K562 (cell line): ENCODE results near the gene SLC25A28. TPM values are rescaled to one million over a fixed set of nuclear protein-coding genes. Genes with fewer than 3 reads are reported as not detected.

Experiments
- ATAC-seq: fragments of 200-7000 bp; cut with Tn5 transposase; 3 replicates; pipeline ENCODE4 v1.9.1; 2020; ENCODE audit warnings: moderate library complexity
- BruUV-seq: library from RNA; stranded (reverse); fragments of 400-500 nt; replicated peaks from 2 replicates; lab custom pipeline; 2021; lab: Mats Ljungman, UMichigan
- CTCF ChIA-PET: fragments of 300-600 bp; formaldehyde crosslinking; extraction: SDS; loops from one replicate; lab custom pipeline; 2021; ENCODE audit warnings: low intra/inter-chr PET ratio; lab: Yijun Ruan, JAX
- POLR2A ChIA-PET: fragments of 300-600, 350-650 bp; sonication (Branson Sonifier 250); formaldehyde crosslinking; extraction: SDS; loops from one replicate; lab custom pipeline; 2021; ENCODE audit warnings: antibody characterized with exemption, inconsistent platforms; lab: Yijun Ruan, JAX
- DNase-seq, 4 experiments: peaks; one replicate each; pipeline versions ENCODE4 v3.0.0 to v3.0.0-alpha.2; 2011 to 2018; ENCODE audit warnings: low spot score in 3 of 4, mixed read lengths in 3 of 4; ENCODE audit errors: extremely low read depth in 1 of 4
- FAIRE-seq: peaks from 2 replicates; lab custom pipeline; 2011; peaks lifted over from hg19 to GRCh38; lab: Jason Lieb, UNC
- H2AFZ ChIP-seq: 2 replicates; pipeline ENCODE4 v1.6.0; 2011; ENCODE audit warnings: low read depth, low read length, control low read depth, inconsistent platforms
- H3K27ac ChIP-seq: fragments of 200-600 bp; 3 replicates; pipeline ENCODE4 v1.8.0; 2011; ENCODE audit warnings: low read depth, mild to moderate bottlenecking, control low read depth, inconsistent platforms, low read length, moderate library complexity, mixed read lengths; ENCODE audit errors: extremely low read depth
- H3K27me3 ChIP-seq, 2 experiments: fragments of 300-600 bp in 1 of 2; 2 replicates in 1 of 2; 3 replicates in 1 of 2; pipeline versions ENCODE4 v1.6.0 to v1.8.0; 2011; ENCODE audit warnings: inconsistent platforms in 2 of 2, low read length in 2 of 2, mild to moderate bottlenecking in 1 of 2, mixed read lengths in 1 of 2, moderate library complexity in 1 of 2; ENCODE audit not compliant: control insufficient read depth in 2 of 2, insufficient read depth in 2 of 2
- H3K36me3 ChIP-seq: fragments of 300-600 bp; 3 replicates; pipeline ENCODE4 v1.8.0; 2011; ENCODE audit warnings: mild to moderate bottlenecking, low read length, inconsistent platforms; ENCODE audit not compliant: control insufficient read depth, insufficient read depth
- H3K4me1 ChIP-seq, 2 experiments: fragments of 200-600 bp in 1 of 2; replicated peaks in 1 of 2; 2 replicates in 1 of 2; 3 replicates in 1 of 2; pipeline versions ENCODE4 v1.5.1 to v1.8.0; 2011; ENCODE audit warnings: inconsistent platforms in 2 of 2, low read length in 2 of 2, mild to moderate bottlenecking in 1 of 2, mixed read lengths in 1 of 2, moderate library complexity in 1 of 2; ENCODE audit not compliant: control insufficient read depth in 2 of 2, insufficient read depth in 2 of 2
- H3K4me2 ChIP-seq: 2 replicates; pipeline ENCODE4 v1.6.1; 2011; ENCODE audit warnings: low read length, control low read depth, inconsistent platforms, mixed read lengths; ENCODE audit not compliant: insufficient read depth
- H3K4me3 ChIP-seq: fragments of 200-600 bp; sonication (generic), shearing (Covaris generic); 2 replicates; pipeline ENCODE4 v1.5.1; 2016; ENCODE audit warnings: control low read depth, inconsistent platforms
- H3K79me2 ChIP-seq: fragments of 200-600 bp; 3 replicates; pipeline ENCODE4 v1.8.0; 2011; ENCODE audit warnings: low read length, inconsistent platforms; ENCODE audit not compliant: control insufficient read depth, insufficient read depth
- H3K9ac ChIP-seq, 2 experiments: 2 replicates each; pipeline versions ENCODE4 v1.6.0 to v1.6.1; 2011; ENCODE audit warnings: low read depth in 2 of 2, low read length in 2 of 2, control low read depth in 1 of 2, inconsistent platforms in 1 of 2, mild to moderate bottlenecking in 1 of 2, mixed read lengths in 1 of 2; ENCODE audit not compliant: insufficient read depth in 1 of 2
- H3K9me1 ChIP-seq: one replicate; pipeline ENCODE4 v1.6.0; 2011; ENCODE audit warnings: inconsistent platforms, mild to moderate bottlenecking, low read length, moderate library complexity; ENCODE audit not compliant: control insufficient read depth, insufficient read depth
- H3K9me3 ChIP-seq: replicated peaks from 2 replicates; pipeline ENCODE4 v1.5.1; 2011; ENCODE audit warnings: low read depth, low read length, inconsistent platforms; ENCODE audit not compliant: control insufficient read depth, insufficient read depth
- H4K20me1 ChIP-seq: replicated peaks from 2 replicates; pipeline ENCODE4 v1.6.1; 2011; ENCODE audit warnings: low read length, inconsistent platforms, mixed read lengths; ENCODE audit not compliant: control insufficient read depth, insufficient read depth
- C11orf30 ChIP-seq: fragments of 450-650 bp; IDR thresholded peaks from 2 replicates; pipeline ENCODE4 v1.6.1; 2016; ENCODE audit warnings: low read depth, mild to moderate bottlenecking
- CBX1 ChIP-seq: sonication (generic); IDR thresholded peaks from 2 replicates; pipeline ENCODE4 v1.6.1; 2016; ENCODE audit warnings: antibody characterized with exemption, low read depth, mild to moderate bottlenecking
- CBX3 ChIP-seq, 2 experiments: IDR thresholded peaks; 1 replicate in 1 of 2; 2 replicates in 1 of 2; pipeline ENCODE4 v1.6.1; 2012; ENCODE audit warnings: inconsistent platforms in 2 of 2, low read length in 2 of 2, borderline replicate concordance in 1 of 2, control low read depth in 1 of 2
- CEBPB ChIP-seq: fragments of 450-650 bp; IDR thresholded peaks from 2 replicates; pipeline ENCODE4 v1.6.1; 2016; ENCODE audit warnings: missing genetic modification characterization, missing compliant biosample characterization
- CREB1 ChIP-seq, 2 experiments: sonication (generic) in 1 of 2; formaldehyde crosslinking in 1 of 2; IDR thresholded peaks; 2 replicates each; pipeline versions ENCODE4 v1.6.1 to v1.8.0; 2012 to 2022; ENCODE audit warnings: inconsistent platforms in 1 of 2, mild to moderate bottlenecking in 1 of 2, missing genetic modification reagents in 1 of 2, moderate library complexity in 1 of 2
- DLX4 ChIP-seq: fragments of 250-450 bp; sonication (Bioruptor Pico); IDR thresholded peaks from 2 replicates; pipeline ENCODE4 v1.6.1; 2021; ENCODE audit warnings: mild to moderate bottlenecking
- E4F1 ChIP-seq: fragments of 250-450 bp; sonication (Bioruptor Pico); IDR thresholded peaks from 2 replicates; pipeline ENCODE4 v1.5.0; 2021; ENCODE audit warnings: mild to moderate bottlenecking, borderline replicate concordance
- GABPA ChIP-seq: fragments of 200-800 bp; sonication (Bioruptor generic); conservative IDR thresholded peaks from 2 replicates; pipeline ENCODE4 v1.6.1; 2016; ENCODE audit warnings: low read depth, missing genetic modification characterization, missing compliant biosample characterization
- GABPB1 ChIP-seq: sonication (generic); formaldehyde crosslinking; IDR thresholded peaks from 2 replicates; pipeline ENCODE4 v1.8.0; 2022; ENCODE audit warnings: mild to moderate bottlenecking, missing genetic modification reagents
- HEY1 ChIP-seq: fragments of 250-450 bp; sonication (Bioruptor Pico); IDR thresholded peaks from 2 replicates; pipeline ENCODE4 v1.5.0; 2020; ENCODE audit warnings: mild to moderate bottlenecking, moderate library complexity, borderline replicate concordance
- HNRNPLL ChIP-seq: fragments of 200-400 bp; formaldehyde crosslinking; IDR thresholded peaks from 2 replicates; pipeline ENCODE4 v1.6.1; 2017; ENCODE audit warnings: low read length, low read depth, mild to moderate bottlenecking; ENCODE audit not compliant: poor library complexity, severe bottlenecking
- NFIX ChIP-seq: fragments of 250-450 bp; sonication (Bioruptor Pico); IDR thresholded peaks from 2 replicates; pipeline ENCODE4 v1.4.0; 2020; ENCODE audit warnings: low read depth, mild to moderate bottlenecking, moderate library complexity
- NR3C1 ChIP-seq: sonication (generic); formaldehyde crosslinking; IDR thresholded peaks from 2 replicates; pipeline ENCODE4 v1.8.1; 2022; ENCODE audit warnings: missing genetic modification reagents
- SMAD1 ChIP-seq: fragments of 150-350 bp; IDR thresholded peaks from 2 replicates; pipeline ENCODE4 v1.6.1; 2014; ENCODE audit warnings: low read length, low read depth; ENCODE audit not compliant: partially characterized antibody
- TAF9B ChIP-seq: fragments of 450-650 bp; IDR thresholded peaks from 2 replicates; pipeline ENCODE4 v1.6.1; 2018; ENCODE audit warnings: mild to moderate bottlenecking; ENCODE audit not compliant: partially characterized antibody
- ZEB2 ChIP-seq: fragments of 450-650 bp; IDR thresholded peaks from 2 replicates; pipeline ENCODE4 v1.6.1; 2016
- ZNF24 ChIP-seq: fragments of 450-650 bp; IDR thresholded peaks from 2 replicates; pipeline ENCODE4 v1.6.1; 2016
- ZNF354B ChIP-seq: fragments of 250-450 bp; sonication (Bioruptor Pico); IDR thresholded peaks from 2 replicates; pipeline ENCODE4 v1.4.0; 2020
- ZNF431 ChIP-seq: sonication (generic); formaldehyde crosslinking; IDR thresholded peaks from 2 replicates; pipeline ENCODE4 v1.8.0; 2022; ENCODE audit warnings: mild to moderate bottlenecking, missing genetic modification reagents
- ZNF444 ChIP-seq: fragments of 250-450 bp; sonication (Bioruptor Pico); IDR thresholded peaks from 2 replicates; pipeline ENCODE4 v1.4.0; 2020; ENCODE audit warnings: mild to moderate bottlenecking, moderate library complexity
- WGBS: fragments of 100-300 bp; shearing (Covaris generic); methylation state at CpG from one replicate; pipeline ENCODE4 v1.1.6; 2016; ENCODE audit warnings: low coverage, mixed read lengths; ENCODE audit not compliant: insufficient coverage; ENCODE audit errors: missing lambda C conversion rate; 5-methylcytosine and 5-hydroxymethylcytosine counted together
- in situ Hi-C: fragments of 300-500 bp; cut with MboI; formaldehyde crosslinking; loops from 4 replicates; pipeline ENCODE4 v1.15.0; 2018; ENCODE audit warnings: inconsistent platforms, mixed read lengths
- intact Hi-C: fragments of 100-400 bp; cut with micrococcal nuclease; formaldehyde crosslinking; loops from 2 replicates; pipeline ENCODE4 v1.14.2; 2022
- polyA plus RNA-seq, 8 experiments: library from polyadenylated mRNA; depleted of rRNA in 4 of 8; stranded (reverse) in 5 of 8; unstranded in 3 of 8; fragments of >200 nt; fragmentation: Nextera tagmentation in 2 of 8; fragmentation: Illumina TruSeq in 1 of 8; extraction: Ambion mirVana in 2 of 8; extraction: Trizol in 1 of 8; gene quantifications; 2 replicates each; pipeline versions ENCODE4 v1.2.1 to v1.2.3, GENCODE V29; 2011 to 2014; ENCODE audit warnings: inconsistent platforms in 1 of 8, missing spikeins in 1 of 8
- total RNA-seq, 7 experiments: library from RNA; depleted of rRNA in 6 of 7; stranded (reverse); fragments of >200 nt in 6 of 7; fragmentation: Illumina TruSeq in 2 of 7; extraction: Trizol in 2 of 7; gene quantifications; 2 replicates each; pipeline versions ENCODE4 v1.2.1 to v1.2.3, GENCODE V29; 2011 to 2021; ENCODE audit warnings: low replicate concordance in 1 of 7

The SLC25A28 gene
- total and polyA plus RNA-seq, 9 of the 15 experiments (the other 6 are each of a cell fraction or from before 2014, with no cell fraction given) = 6.2 to 32.3 (median 18.8) TPM

GRCh38 chr10:99620711-99621453 is 643 bp upstream of the SLC25A28 start:
- H3K4me3 ChIP-seq = peak overlapping the region; percentile 80
- peaks cover 41% of the 10 kb centered on the region for H3K79me2 ChIP-seq
- intact Hi-C loops (loop anchor here (1.0 to 2.0 kb wide), 2 partner anchors 64 to 190 kb away; partner anchors contain the start of gene GOT1), in situ Hi-C loops (no loop called here)
- H3K27me3 ChIP-seq = no peaks in the 10 kb centered on the region
- WGBS = 1% methylated on average over 50 of the region's 78 CpGs
- peak overlapping the region; percentile 91 to 97 for H3K9ac ChIP-seq
- POLR2A ChIA-PET = interaction anchor here (0.6 to 3.9 kb wide), 10 partner anchors 9 to 429 kb away, joined by 3 to 17 read pairs (median 3); partner anchors contain the start of genes ENTPD7 and GOT1
- H3K4me2 ChIP-seq = peak overlapping the region; percentile 78
- no peaks in the 10 kb centered on the region for H3K9me3 ChIP-seq
- CTCF ChIA-PET = interaction anchor here (0.7 kb wide), 1 partner anchor 279 kb away, joined by 3 read pairs; no protein-coding TSS in a partner anchor
- peak; percentile 79 to 96 (median 86) for DNase-seq
- H3K36me3 ChIP-seq = peaks cover 23% of the 10 kb centered on the region; the same call in 2 of the 3 replicates
- peak; percentile 89 for FAIRE-seq
- peak overlapping the region; percentile 80 for H2AFZ ChIP-seq
- H3K27ac ChIP-seq = peak overlapping the region; percentile 99
- H3K4me1 ChIP-seq = peaks cover 12 to 24% of the 10 kb centered on the region in 2 experiments; a peak in 4 of 5 replicates
- BruUV-seq = no TSS peak
- ATAC-seq = peak; percentile 95
- no peaks in the 10 kb centered on the region for H3K9me1 ChIP-seq
- no peaks in the 10 kb centered on the region for H4K20me1 ChIP-seq
- TF ChIP-seq CEBPB (tag) (peak; percentile 97), NR3C1 (CRISPR knock-in tag) (0 out of 2 replicates have a peak, but pooled peaks have one; percentile 79), C11orf30 (peak; percentile 61), ZEB2 (no peak), E4F1 (CRISPR knock-in tag) (no peak), DLX4 (CRISPR knock-in tag) (no peak), GABPA (tag) (0 out of 2 replicates have a peak, but pooled peaks have one; percentile 28), CBX3 (IDR thresholded peaks at IDR 0.05; ENCODE audit: borderline replicate concordance in 1 of 2, low read length in 2 of 2) (peak in 1 of 2 experiments; percentile 44; a peak in 1 of 3 replicates), ZNF444 (CRISPR knock-in tag) (no peak), HEY1 (CRISPR knock-in tag) (no peak), SMAD1 (peak; percentile 48), TAF9B (peak; percentile 71), ZNF24 (peak; percentile 95), CREB1 (IDR thresholded peaks at IDR 0.05) (peak; percentile 54), CREB1 (CRISPR knock-in tag; IDR thresholded peaks at IDR 0.05) (peak; percentile 72), GABPB1 (CRISPR knock-in tag) (peak; percentile 70; the same call in 1 of the 2 replicates), NFIX (CRISPR knock-in tag) (peak; percentile 18; the same call in 1 of the 2 replicates), ZNF431 (peak; percentile 81), ZNF354B (CRISPR knock-in tag) (no peak), HNRNPLL (peak; percentile 37), CBX1 (peak; percentile 61; the same call in 1 of the 2 replicates)
